Hepatocyte (in vitro differentiated cells): ENCODE data around the gene SRP54. TPM values are rescaled to one million over a fixed set of nuclear protein-coding genes. Genes with fewer than 3 reads are reported as not detected.

Source experiments
- DNase-seq: peaks from one replicate; pipeline ENCODE4 v3.0.0-alpha.2; 2016; ENCODE audit warnings: low spot score
- H2AFZ ChIP-seq: fragments of 200-600 bp; sonication (generic); 2 replicates; pipeline ENCODE4 v1.6.0; 2016; ENCODE audit warnings: antibody characterized with exemption, mild to moderate bottlenecking
- H3K27ac ChIP-seq: fragments of 200-600 bp; sonication (generic); 2 replicates; pipeline ENCODE4 v1.5.1; 2016; ENCODE audit warnings: mild to moderate bottlenecking
- H3K27me3 ChIP-seq: fragments of 200-600 bp; sonication (generic); 2 replicates; pipeline ENCODE4 v1.6.1; 2016
- H3K36me3 ChIP-seq: fragments of 200-600 bp; sonication (generic); replicated peaks from 2 replicates; pipeline ENCODE4 v1.5.1; 2016; ENCODE audit warnings: low read depth; ENCODE audit not compliant: insufficient read depth
- H3K4me1 ChIP-seq: fragments of 200-600 bp; sonication (generic); 2 replicates; pipeline ENCODE4 v1.5.1; 2016; ENCODE audit warnings: mild to moderate bottlenecking, moderate library complexity; ENCODE audit not compliant: insufficient read depth
- H3K4me2 ChIP-seq: fragments of 200-600 bp; sonication (generic); 2 replicates; pipeline ENCODE4 v1.6.0; 2016
- H3K4me3 ChIP-seq: fragments of 200-600 bp; sonication (generic); 2 replicates; pipeline ENCODE4 v1.5.1; 2016; ENCODE audit warnings: mild to moderate bottlenecking
- H3K79me2 ChIP-seq: fragments of 200-600 bp; sonication (generic); 2 replicates; pipeline ENCODE4 v1.6.0; 2017; ENCODE audit warnings: mild to moderate bottlenecking
- H3K9me2 ChIP-seq: fragments of 200-600 bp; sonication (generic); replicated peaks from 2 replicates; pipeline ENCODE4 v1.6.0; 2017; ENCODE audit warnings: mild to moderate bottlenecking; ENCODE audit not compliant: insufficient read depth
- H3K9me3 ChIP-seq: fragments of 200-600 bp; sonication (generic); 2 replicates; pipeline ENCODE4 v1.5.1; 2016; ENCODE audit warnings: low read depth, mild to moderate bottlenecking
- H4K20me1 ChIP-seq: fragments of 200-600 bp; sonication (generic); 2 replicates; pipeline ENCODE4 v1.6.0; 2016; ENCODE audit warnings: mild to moderate bottlenecking; ENCODE audit not compliant: insufficient read depth, poor library complexity, severe bottlenecking
- CTCF ChIP-seq: fragments of 200-600 bp; sonication (generic); IDR thresholded peaks from 2 replicates; pipeline ENCODE4 v1.5.1; 2016; ENCODE audit warnings: antibody characterized with exemption, mild to moderate bottlenecking; ENCODE audit not compliant: poor library complexity
- EZH2 ChIP-seq: fragments of 200-600 bp; sonication (generic); IDR thresholded peaks from 2 replicates; pipeline ENCODE4 v1.6.1; 2016; ENCODE audit warnings: antibody characterized with exemption, mild to moderate bottlenecking, borderline replicate concordance
- EZH2phosphoT487 ChIP-seq: fragments of 200-600 bp; sonication (generic); IDR thresholded peaks from one replicate; pipeline ENCODE4 v1.6.1; 2018; ENCODE audit warnings: antibody characterized with exemption, mild to moderate bottlenecking, low read depth, moderate library complexity; ENCODE audit not compliant: unreplicated experiment, severe bottlenecking
- WGBS: methylation state at CpG from one replicate; pipeline ENCODE4 v1.1.6; 2016; ENCODE audit warnings: low lambda C conversion rate; ENCODE audit errors: missing lambda C conversion rate; 5-methylcytosine and 5-hydroxymethylcytosine counted together
- polyA plus RNA-seq: library from polyadenylated mRNA; unstranded; fragments of >200 nt; fragmentation: Nextera tagmentation; extraction: Ambion mirVana; gene quantifications from 2 replicates; pipeline ENCODE4 v1.2.1, GENCODE V29; 2016
- total RNA-seq: library from RNA; depleted of rRNA; stranded (reverse); fragments of >200 nt; gene quantifications from 2 replicates; pipeline ENCODE4 v1.2.3, GENCODE V29; 2014

Gene SRP54
- total and polyA plus RNA-seq, 2 experiments from 2014 or later: 63.1 to 96.2 TPM

GRCh38 chr14:34994668-34995067 lies 11.9 kb downstream of the SRP54 start:
- no peak overlapping the region for H3K27ac ChIP-seq
- H3K79me2 ChIP-seq: peaks cover 64% of the 10 kb centered on the region
- H3K9me3 ChIP-seq: no peaks in the 10 kb centered on the region
- TF ChIP-seq EZH2: no peak
- no peak for TF ChIP-seq CTCF
- no peak for TF ChIP-seq EZH2phosphoT487
- 87% methylated on average over 2 of the region's 2 CpGs for WGBS
- H4K20me1 ChIP-seq: peaks cover 19% of the 10 kb centered on the region
- H3K36me3 ChIP-seq: no peaks in the 10 kb centered on the region
- H3K27me3 ChIP-seq: no peaks in the 10 kb centered on the region
- no peaks in the 10 kb centered on the region for H3K4me1 ChIP-seq
- H3K9me2 ChIP-seq: no peaks in the 10 kb centered on the region
- H3K4me3 ChIP-seq: no peak overlapping the region
- no peak for DNase-seq
- no peak overlapping the region for H3K4me2 ChIP-seq
- no peak overlapping the region for H2AFZ ChIP-seq

GRCh38 chr14:34997762-34998161 lies 15.0 kb downstream of the SRP54 start:
- Histone ChIP-seq H3K27me3 (no peaks in the 10 kb centered on the region), H3K27ac (no peak overlapping the region), H3K36me3 (no peaks in the 10 kb centered on the region), H3K9me3 (no peaks in the 10 kb centered on the region), H3K4me1 (no peaks in the 10 kb centered on the region), H3K4me2 (no peak overlapping the region), H3K9me2 (no peaks in the 10 kb centered on the region), H2AFZ (no peak overlapping the region), H3K4me3 (no peak overlapping the region), H4K20me1 (peaks cover 4% of the 10 kb centered on the region), H3K79me2 (peaks cover 35% of the 10 kb centered on the region)
- TF ChIP-seq EZH2phosphoT487: no peak
- TF ChIP-seq EZH2: no peak
- no peak for TF ChIP-seq CTCF
- 68% methylated on average over 3 of the region's 3 CpGs for WGBS
- DNase-seq: no peak

DNA sequence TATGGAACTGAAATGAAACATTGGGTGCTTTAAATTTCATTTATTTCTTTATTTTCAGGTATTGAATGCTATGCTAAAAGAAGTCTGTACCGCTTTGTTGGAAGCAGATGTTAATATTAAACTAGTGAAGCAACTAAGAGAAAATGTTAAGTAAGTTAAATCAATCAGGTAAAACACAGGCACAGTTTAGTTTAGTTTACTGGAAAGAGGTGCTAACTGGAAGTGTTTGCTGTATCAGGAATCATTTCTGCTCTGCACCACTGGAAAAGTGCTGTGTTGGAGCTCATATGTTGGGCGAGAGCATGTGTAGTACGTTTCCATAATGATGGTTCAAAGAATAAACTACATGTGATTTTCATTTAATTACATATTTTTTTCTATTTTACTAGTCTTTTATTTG lies 16.7 kb downstream of the SRP54 start:
- no peaks in the 10 kb centered on the region for H3K9me3 ChIP-seq
- H2AFZ ChIP-seq: no peak overlapping the region
- no peak for DNase-seq
- H3K4me1 ChIP-seq: no peaks in the 10 kb centered on the region
- no peaks in the 10 kb centered on the region for H3K27me3 ChIP-seq
- H3K4me3 ChIP-seq: no peak overlapping the region
- no peak overlapping the region for H3K4me2 ChIP-seq
- peaks cover 17% of the 10 kb centered on the region for H3K79me2 ChIP-seq
- H3K9me2 ChIP-seq: no peaks in the 10 kb centered on the region
- no peak for TF ChIP-seq EZH2
- TF ChIP-seq EZH2phosphoT487: no peak
- no peak for TF ChIP-seq CTCF
- no peaks in the 10 kb centered on the region for H3K36me3 ChIP-seq
- no peak overlapping the region for H3K27ac ChIP-seq
- WGBS: 90% methylated on average over 3 of the region's 3 CpGs
- no peaks in the 10 kb centered on the region for H4K20me1 ChIP-seq

DNA sequence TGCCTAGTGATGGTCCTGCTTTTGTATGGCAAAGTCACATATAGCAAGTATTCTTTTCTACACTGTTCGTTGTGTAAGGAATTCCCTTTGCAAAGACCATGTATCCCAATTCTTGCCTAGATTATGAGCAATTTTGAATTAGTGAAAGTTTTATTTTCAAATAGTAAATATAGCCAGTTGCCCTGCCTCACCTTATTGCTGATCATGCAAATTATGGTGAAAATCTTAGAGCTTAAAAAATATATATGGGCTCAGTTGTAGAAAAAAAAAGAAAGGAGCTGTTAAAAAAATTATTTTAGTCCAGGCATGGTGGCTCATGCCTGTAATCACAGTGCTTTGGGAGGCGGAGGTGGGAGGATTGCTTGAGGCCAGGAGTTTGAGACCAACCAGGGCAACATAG lies 18.8 kb downstream of the SRP54 start:
- Histone ChIP-seq H3K4me3 (no peak overlapping the region), H3K27me3 (no peaks in the 10 kb centered on the region), H3K9me3 (no peaks in the 10 kb centered on the region), H3K27ac (no peak overlapping the region), H2AFZ (no peak overlapping the region), H4K20me1 (no peaks in the 10 kb centered on the region), H3K4me2 (no peak overlapping the region), H3K36me3 (no peaks in the 10 kb centered on the region), H3K4me1 (no peaks in the 10 kb centered on the region), H3K9me2 (no peaks in the 10 kb centered on the region), H3K79me2 (peaks cover 6% of the 10 kb centered on the region)
- 89% methylated on average over 2 of the region's 2 CpGs for WGBS
- TF ChIP-seq EZH2phosphoT487 (no peak), CTCF (no peak)
- DNase-seq: no peak
